Hepatic stellate cell (primary cell): Measurements from ENCODE around the gene PROSER1.
"Not testable (repeated sequence)": the region's sequence is repeated elsewhere in the genome, so short reads cannot be mapped to it uniquely, and the experiment has no call there.

Experiments
- DNase-seq: peaks from one replicate; pipeline ENCODE4 v3.0.0; 2011; ENCODE audit warnings: low spot score

The PROSER1 gene

GRCh38 chr13:39037880-39038568, at the start of gene PROSER1, which contains the start of gene NHLRC3:
Gene PROSER1 (minus strand): TSS chr13:39038089. CDS start chr13:39037242, 847 bp downstream.
Gene NHLRC3 (plus strand): TSS chr13:39038456. CDS start chr13:39038640, 184 bp downstream.
- peak; percentile 57 for DNase-seq

GRCh38 chr13:39086251-39086945, 48.5 kb upstream of the PROSER1 start:
- not testable (repeated sequence) for DNase-seq

GRCh38 chr13:39073983-39074382, 36.1 kb upstream of the PROSER1 start:
- DNase-seq = no peak

GRCh38 chr13:39072842-39073241, 35.0 kb upstream of the PROSER1 start:
- no peak for DNase-seq

GRCh38 chr13:39062004-39062403, 24.1 kb upstream of the PROSER1 start:
- DNase-seq = no peak

GRCh38 chr13:39058040-39058439, 20.2 kb upstream of the PROSER1 start:
- no peak for DNase-seq

GRCh38 chr13:39056018-39056417, 18.1 kb upstream of the PROSER1 start:
- DNase-seq = no peak

GRCh38 chr13:39054112-39054511, 16.2 kb upstream of the PROSER1 start:
- no peak for DNase-seq

- DNase-seq = no peak
These were observed 15.1 kb upstream of the PROSER1 start for GRCh38 chr13:39052944-39053343.

- peak; percentile 12 for DNase-seq
These were observed 13.3 kb upstream of the PROSER1 start for GRCh38 chr13:39051157-39051556.

- no peak for DNase-seq
These were observed 11.4 kb upstream of the PROSER1 start for GRCh38 chr13:39049274-39049673.

- DNase-seq = no peak
These were observed 10.9 kb upstream of the PROSER1 start for GRCh38 chr13:39048806-39049205.

- no peak for DNase-seq
These were observed 9.7 kb upstream of the PROSER1 start for GRCh38 chr13:39047560-39047959.

GRCh38 chr13:39044536-39044935, 6.6 kb upstream of the PROSER1 start:
- no peak for DNase-seq

- no peak for DNase-seq
These were observed 2.3 kb upstream of the PROSER1 start for GRCh38 chr13:39040206-39040605.

- DNase-seq = no peak
These were observed 1.2 kb upstream of the PROSER1 start for GRCh38 chr13:39039041-39039440.

- DNase-seq = peak; percentile 11
These were observed 711 bp upstream of the PROSER1 start for GRCh38 chr13:39038569-39039030.

GRCh38 chr13:39037410-39037879, 444 bp downstream of the PROSER1 start:
- no peak for DNase-seq

- no peak for DNase-seq
These were observed 1.7 kb downstream of the PROSER1 start for GRCh38 chr13:39036212-39036611.

- DNase-seq = no peak
These were observed 2.1 kb downstream of the PROSER1 start for GRCh38 chr13:39035799-39036198.

- DNase-seq = no peak
These were observed 2.7 kb downstream of the PROSER1 start for GRCh38 chr13:39035204-39035603.

- no peak for DNase-seq
These were observed 3.8 kb downstream of the PROSER1 start for GRCh38 chr13:39034085-39034484.

GRCh38 chr13:39032150-39032549, 5.7 kb downstream of the PROSER1 start:
- no peak for DNase-seq
